T-cell (primary cell): Measurements from ENCODE around the gene LRP1B. TPM values are rescaled to one million over a fixed set of nuclear protein-coding genes. Genes with fewer than 3 reads are reported as not detected.

Source experiments
- ATAC-seq, 4 experiments: fragments of 200-7000 bp in 3 of 4; fragments of 150-1000 bp in 1 of 4; cut with Tn5 transposase; replicated peaks in 1 of 4; 1 replicate in 3 of 4; 2 replicates in 1 of 4; pipeline ENCODE4 v1.10.0; 2021; ENCODE audit warnings: moderate library complexity in 3 of 4, mild to moderate bottlenecking in 2 of 4, moderate number of reproducible peaks in 1 of 4
- CTCF ChIA-PET, 2 donors: fragments of 300-600 bp; sonication (Branson Sonifier 250); formaldehyde crosslinking; loops; one replicate each; lab custom pipeline; 2022; ENCODE audit warnings: antibody characterized with exemption in 2 of 2; lab: Charles Lee
- POLR2A ChIA-PET, 2 donors: fragments of 300-600 bp; sonication (Branson Sonifier 250); formaldehyde crosslinking; loops; one replicate each; lab custom pipeline; 2022; ENCODE audit warnings: antibody characterized with exemption in 2 of 2; lab: Charles Lee
- DNase-seq, 35 experiments: peaks; one replicate each; pipeline versions ENCODE4 v3.0.0 to v3.0.0-alpha.2; 2013 to 2023
- H3K27ac ChIP-seq: one replicate; pipeline ENCODE4 v1.5.1; 2013; ENCODE audit warnings: low read length
- H3K27me3 ChIP-seq, 2 experiments: replicated peaks in 1 of 2; 1 replicate in 1 of 2; 2 replicates in 1 of 2; pipeline versions ENCODE4 v1.6.1 to v1.7.0; 2013; ENCODE audit warnings: low read length in 1 of 2, mixed read lengths in 1 of 2; ENCODE audit not compliant: control insufficient read depth in 2 of 2, insufficient read depth in 2 of 2; ENCODE audit errors: extremely low read depth in 1 of 2
- H3K36me3 ChIP-seq, 2 donors: 1 replicate in 1 of 2; 2 replicates in 1 of 2; pipeline versions ENCODE4 v1.6.1 to v1.7.0; 2013; ENCODE audit warnings: low read length in 1 of 2; ENCODE audit not compliant: control insufficient read depth in 2 of 2, insufficient read depth in 1 of 2; ENCODE audit errors: extremely low read depth in 1 of 2
- H3K4me1 ChIP-seq, 2 experiments: 1 replicate in 1 of 2; 2 replicates in 1 of 2; pipeline versions ENCODE4 v1.6.1 to v1.7.0; 2013; ENCODE audit warnings: low read length in 2 of 2, mixed read lengths in 1 of 2; ENCODE audit not compliant: insufficient read depth in 2 of 2, control insufficient read depth in 1 of 2; ENCODE audit errors: extremely low read depth in 1 of 2
- H3K4me3 ChIP-seq, 2 donors: 1 replicate in 1 of 2; 2 replicates in 1 of 2; pipeline versions ENCODE4 v1.5.1 to v1.7.0; 2013; ENCODE audit warnings: mild to moderate bottlenecking in 2 of 2, low read length in 1 of 2, moderate library complexity in 1 of 2; ENCODE audit not compliant: control insufficient read depth in 1 of 2; ENCODE audit errors: extremely low read depth in 1 of 2
- H3K9me3 ChIP-seq: 2 replicates; pipeline ENCODE4 v1.7.0; 2013
- H3K27ac Mint-ChIP-seq, 2 donors: one replicate each; pipeline ENCODE4 v1.8.0; 2020 to 2021; ENCODE audit warnings: mild to moderate bottlenecking in 2 of 2, mixed read lengths in 2 of 2
- H3K27me3 Mint-ChIP-seq, 2 donors: one replicate each; pipeline ENCODE4 v1.8.0; 2021 to 2022; ENCODE audit warnings: mixed read lengths in 2 of 2
- H3K36me3 Mint-ChIP-seq: one replicate; pipeline ENCODE4 v1.8.0; 2021; ENCODE audit warnings: mixed read lengths
- H3K4me1 Mint-ChIP-seq, 3 donors: one replicate each; pipeline ENCODE4 v1.8.0; 2020 to 2022; ENCODE audit warnings: mixed read lengths in 3 of 3, mild to moderate bottlenecking in 1 of 3
- H3K4me3 Mint-ChIP-seq, 3 donors: one replicate each; pipeline ENCODE4 v1.8.0; 2020 to 2022; ENCODE audit warnings: mild to moderate bottlenecking in 3 of 3, mixed read lengths in 3 of 3, moderate library complexity in 3 of 3
- H3K9me3 Mint-ChIP-seq, 3 donors: one replicate each; pipeline ENCODE4 v1.8.0; 2020 to 2022; ENCODE audit warnings: mixed read lengths in 3 of 3
- WGBS: methylation state at CpG from one replicate; pipeline ENCODE4 v1.1.5; 2013; ENCODE audit warnings: missing lambda C conversion rate; ENCODE audit not compliant: insufficient coverage; 5-methylcytosine and 5-hydroxymethylcytosine counted together
- total RNA-seq, 35 experiments: library from RNA in 6 of 35; stranded (reverse) in 6 of 35; fragments of 120-200 nt in 1 of 35; gene quantifications; one replicate each; pipeline versions ENCODE4 v1.2.1 to v1.2.4 and lab custom pipeline; 2013 to 2026

The LRP1B gene
- total RNA-seq, 5 donors from 2014 or later (not counting 1 experiment from before 2014, with no cell fraction given) = not detected

- H3K9me3 Mint-ChIP-seq = peaks cover 4 to 10% (median 5%) of the 10 kb centered on the region in 3 donors
- Histone ChIP-seq H3K4me3 (no peak overlapping the region), H3K27me3 (no peaks in the 10 kb centered on the region), H3K9me3 (no peaks in the 10 kb centered on the region), H3K36me3 (no peaks in the 10 kb centered on the region), H3K27ac (no peak overlapping the region), H3K4me1 (no peaks in the 10 kb centered on the region)
- H3K27me3 Mint-ChIP-seq = no peaks in the 10 kb centered on the region
- no peak overlapping the region for H3K27ac Mint-ChIP-seq
- H3K4me1 Mint-ChIP-seq = no peaks in the 10 kb centered on the region
- ChIA-PET CTCF (no interaction called here), POLR2A (no interaction called here)
- DNase-seq = no peak
- no peak for ATAC-seq
- H3K4me3 Mint-ChIP-seq = no peak overlapping the region
- WGBS = no CpG with 5 or more reads among the region's 11 CpGs
- no peaks in the 10 kb centered on the region for H3K36me3 Mint-ChIP-seq
Measured at GRCh38 chr2:142010477-142011270, 120.1 kb downstream of the LRP1B start.

GRCh38 chr2:142008135-142008744, 122.6 kb downstream of the LRP1B start:
- no CpG with 5 or more reads among the region's 4 CpGs for WGBS
- ChIA-PET POLR2A (no interaction called here), CTCF (no interaction called here)
- Mint-ChIP-seq H3K27me3 (no peaks in the 10 kb centered on the region), H3K36me3 (no peaks in the 10 kb centered on the region), H3K4me3 (no peak overlapping the region), H3K27ac (no peak overlapping the region), H3K9me3 (peaks cover 4 to 14% (median 9%) of the 10 kb centered on the region in 3 donors), H3K4me1 (no peaks in the 10 kb centered on the region)
- H3K27me3 ChIP-seq = no peaks in the 10 kb centered on the region
- H3K4me1 ChIP-seq = no peaks in the 10 kb centered on the region
- DNase-seq = no peak
- no peaks in the 10 kb centered on the region for H3K36me3 ChIP-seq
- ATAC-seq = no peak
- H3K27ac ChIP-seq = no peak overlapping the region
- no peaks in the 10 kb centered on the region for H3K9me3 ChIP-seq
- no peak overlapping the region for H3K4me3 ChIP-seq

- CTCF ChIA-PET = no interaction called here
- no peaks in the 10 kb centered on the region for H3K36me3 Mint-ChIP-seq
- no peak overlapping the region for H3K27ac Mint-ChIP-seq
- Histone ChIP-seq H3K9me3 (no peaks in the 10 kb centered on the region), H3K4me3 (no peak overlapping the region), H3K27me3 (no peaks in the 10 kb centered on the region), H3K36me3 (no peaks in the 10 kb centered on the region), H3K4me1 (no peaks in the 10 kb centered on the region), H3K27ac (no peak overlapping the region)
- no peak overlapping the region for H3K4me3 Mint-ChIP-seq
- DNase-seq (no peak), ATAC-seq (no peak)
- peaks cover 5 to 11% (median 7%) of the 10 kb centered on the region in 3 donors for H3K9me3 Mint-ChIP-seq
- WGBS = no CpG with 5 or more reads among the region's 4 CpGs
- H3K4me1 Mint-ChIP-seq = no peaks in the 10 kb centered on the region
- POLR2A ChIA-PET = no interaction called here
- H3K27me3 Mint-ChIP-seq = no peaks in the 10 kb centered on the region
Measured at GRCh38 chr2:141994066-141994465, 136.8 kb downstream of the LRP1B start.

- no peak for ATAC-seq
- no peaks in the 10 kb centered on the region for H3K27me3 ChIP-seq
- Mint-ChIP-seq H3K4me1 (no peaks in the 10 kb centered on the region), H3K27ac (no peak overlapping the region), H3K27me3 (no peaks in the 10 kb centered on the region), H3K36me3 (no peaks in the 10 kb centered on the region), H3K4me3 (no peak overlapping the region), H3K9me3 (peaks cover 6 to 11% (median 7%) of the 10 kb centered on the region in 3 donors)
- H3K9me3 ChIP-seq = no peaks in the 10 kb centered on the region
- H3K27ac ChIP-seq = no peak overlapping the region
- no peaks in the 10 kb centered on the region for H3K36me3 ChIP-seq
- ChIA-PET CTCF (no interaction called here), POLR2A (no interaction called here)
- no peak overlapping the region for H3K4me3 ChIP-seq
- no peak for DNase-seq
- H3K4me1 ChIP-seq = no peaks in the 10 kb centered on the region
- no CpG with 5 or more reads among the region's 1 CpG for WGBS
Measured at GRCh38 chr2:141992695-141993094, 138.1 kb downstream of the LRP1B start.

GRCh38 chr2:141968433-141968832, 162.4 kb downstream of the LRP1B start:
- no peaks in the 10 kb centered on the region for H3K27me3 ChIP-seq
- DNase-seq (no peak), ATAC-seq (no peak)
- no peak overlapping the region for H3K4me3 ChIP-seq
- Mint-ChIP-seq H3K27me3 (no peaks in the 10 kb centered on the region), H3K36me3 (no peaks in the 10 kb centered on the region), H3K4me1 (no peaks in the 10 kb centered on the region), H3K4me3 (no peak overlapping the region), H3K9me3 (peaks cover 12 to 17% (median 15%) of the 10 kb centered on the region in 3 donors), H3K27ac (no peak overlapping the region)
- no peak overlapping the region for H3K27ac ChIP-seq
- H3K4me1 ChIP-seq = no peaks in the 10 kb centered on the region
- H3K9me3 ChIP-seq = no peaks in the 10 kb centered on the region
- POLR2A ChIA-PET = no interaction called here
- WGBS = no CpG with 5 or more reads among the region's 2 CpGs
- CTCF ChIA-PET = no interaction called here
- H3K36me3 ChIP-seq = no peaks in the 10 kb centered on the region

- H3K4me3 Mint-ChIP-seq = no peak overlapping the region
- no peaks in the 10 kb centered on the region for H3K4me1 Mint-ChIP-seq
- ChIA-PET POLR2A (no interaction called here), CTCF (no interaction called here)
- Histone ChIP-seq H3K4me3 (no peak overlapping the region), H3K36me3 (no peaks in the 10 kb centered on the region), H3K4me1 (no peaks in the 10 kb centered on the region), H3K27me3 (no peaks in the 10 kb centered on the region), H3K27ac (no peak overlapping the region), H3K9me3 (no peaks in the 10 kb centered on the region)
- H3K27ac Mint-ChIP-seq = no peak overlapping the region
- H3K9me3 Mint-ChIP-seq = peaks cover 12 to 17% (median 15%) of the 10 kb centered on the region in 3 donors
- no peaks in the 10 kb centered on the region for H3K27me3 Mint-ChIP-seq
- DNase-seq = no peak
- WGBS = no CpG with 5 or more reads among the region's 2 CpGs
- ATAC-seq = no peak
- no peaks in the 10 kb centered on the region for H3K36me3 Mint-ChIP-seq
Measured at GRCh38 chr2:141967980-141968379, 162.8 kb downstream of the LRP1B start.
